HCT116 (cell line): ENCODE results near the gene CACNG8. TPM values are rescaled to one million over a fixed set of nuclear protein-coding genes. Genes with fewer than 3 reads are reported as not detected.
A peak's percentile ranks its signal among the peaks of the same experiment; 100 is the strongest.

ENCODE experiments used
- ATAC-seq: fragments of 200-7000 bp; cut with Tn5 transposase; 2 replicates; pipeline ENCODE4 v1.9.1; 2020; ENCODE audit warnings: mild to moderate bottlenecking, moderate library complexity
- BruUV-seq: library from RNA; stranded (reverse); fragments of 400-500 nt; replicated peaks from 2 replicates; lab custom pipeline; 2021; lab: Mats Ljungman, UMichigan
- CTCF ChIA-PET: fragments of 300-600 bp; sonication (Branson Sonifier 250); formaldehyde crosslinking; loops from one replicate; lab custom pipeline; 2021; ENCODE audit warnings: antibody characterized with exemption; lab: Charles Lee
- POLR2A ChIA-PET: fragments of 300-600, 350-600 bp; sonication (Branson Sonifier 250); formaldehyde crosslinking; loops from one replicate; lab custom pipeline; 2021; ENCODE audit warnings: antibody characterized with exemption; lab: Charles Lee
- RAD21 ChIA-PET, 2 experiments: fragments of 300-600 bp; sonication (Branson Sonifier 250); formaldehyde crosslinking; loops; one replicate each; lab custom pipeline; 2023; ENCODE audit warnings: low total read pairs in 2 of 2; ENCODE audit not compliant: uncharacterized antibody in 2 of 2, unreplicated experiment in 2 of 2, low non-redundant PET in 1 of 2; lab: Charles Lee
- DNase-seq: peaks from one replicate; pipeline ENCODE4 v3.0.0-alpha.2; 2010; ENCODE audit warnings: low read depth, low spot score
- H2AFZ ChIP-seq: fragments of 200-600 bp; shearing (Covaris generic), sonication (generic); 2 replicates; pipeline ENCODE4 v1.6.1; 2017; ENCODE audit warnings: low read depth, mixed run types, mixed read lengths, antibody characterized with exemption, low read length; ENCODE audit not compliant: poor library complexity, severe bottlenecking
- H3K27ac ChIP-seq: 2 replicates; pipeline ENCODE4 v1.5.1; 2012; ENCODE audit warnings: low read depth, low read length
- H3K27me3 ChIP-seq: fragments of 200-600 bp; sonication (generic); 2 replicates; pipeline ENCODE4 v1.6.1; 2016; ENCODE audit warnings: mixed run types, low read length, mixed read lengths; ENCODE audit not compliant: insufficient read depth
- H3K36me3 ChIP-seq, 2 experiments: fragments of 200-500 bp in 1 of 2; fragments of 200-600 bp in 1 of 2; sonication (Bioruptor generic) in 1 of 2; sonication (generic) in 1 of 2; 2 replicates each; pipeline versions ENCODE4 v1.5.1 to v1.6.1; 2014 to 2016; ENCODE audit warnings: low read length in 2 of 2, inconsistent platforms in 1 of 2, mixed read lengths in 1 of 2, mixed run types in 1 of 2; ENCODE audit not compliant: insufficient read depth in 2 of 2, control insufficient read depth in 1 of 2
- H3K4me1 ChIP-seq, 2 experiments: fragments of 200-600 bp in 1 of 2; sonication (generic) in 1 of 2; 2 replicates each; pipeline versions ENCODE4 v1.5.1 to v1.6.1; 2012 to 2017; ENCODE audit warnings: low read length in 2 of 2, inconsistent platforms in 1 of 2, mild to moderate bottlenecking in 1 of 2, mixed read lengths in 1 of 2, mixed run types in 1 of 2, moderate library complexity in 1 of 2; ENCODE audit not compliant: insufficient read depth in 2 of 2, control insufficient read depth in 1 of 2
- H3K4me2 ChIP-seq: fragments of 200-600 bp; sonication (generic); 2 replicates; pipeline ENCODE4 v1.6.1; 2017; ENCODE audit warnings: mixed run types, low read length, mixed read lengths
- H3K4me3 ChIP-seq, 2 experiments: fragments of 200-600 bp in 1 of 2; sonication (generic) in 1 of 2; replicated peaks in 1 of 2; 2 replicates each; pipeline ENCODE4 v1.5.1; 2011 to 2016; ENCODE audit warnings: low read length in 2 of 2, control low read depth in 1 of 2, low read depth in 1 of 2, mild to moderate bottlenecking in 1 of 2, mixed read lengths in 1 of 2, mixed run types in 1 of 2
- H3K79me2 ChIP-seq: fragments of 200-600 bp; sonication (generic); 2 replicates; pipeline ENCODE4 v1.6.1; 2017; ENCODE audit warnings: mild to moderate bottlenecking, mixed run types, low read length, moderate library complexity, mixed read lengths; ENCODE audit not compliant: insufficient read depth
- H3K9ac ChIP-seq: fragments of 200-600 bp; sonication (generic); 2 replicates; pipeline ENCODE4 v1.6.1; 2016; ENCODE audit warnings: low read length, mixed read lengths
- H3K9me2 ChIP-seq: fragments of 200-600 bp; sonication (generic), shearing (Covaris generic); 2 replicates; pipeline ENCODE4 v1.6.1; 2017; ENCODE audit warnings: mixed run types, mild to moderate bottlenecking, moderate library complexity; ENCODE audit not compliant: insufficient read depth
- H3K9me3 ChIP-seq, 2 experiments: fragments of 200-500 bp in 1 of 2; fragments of 200-600 bp in 1 of 2; sonication (Bioruptor generic) in 1 of 2; sonication (generic) in 1 of 2; 2 replicates each; pipeline ENCODE4 v1.6.1; 2014 to 2017; ENCODE audit warnings: low read length in 2 of 2, mixed read lengths in 2 of 2, inconsistent platforms in 1 of 2, low read depth in 1 of 2, mild to moderate bottlenecking in 1 of 2, mixed run types in 1 of 2, moderate library complexity in 1 of 2; ENCODE audit not compliant: control insufficient read depth in 1 of 2, insufficient read depth in 1 of 2
- H4K20me1 ChIP-seq: fragments of 200-600 bp; sonication (generic), shearing (Covaris generic); 2 replicates; pipeline ENCODE4 v1.6.1; 2017; ENCODE audit warnings: mixed run types, mild to moderate bottlenecking, moderate library complexity; ENCODE audit not compliant: insufficient read depth
- ATF3 ChIP-seq: IDR thresholded peaks from 2 replicates; pipeline ENCODE4 v1.6.1; 2012
- CBX3 ChIP-seq: IDR thresholded peaks from 2 replicates; pipeline ENCODE4 v1.6.1; 2012; ENCODE audit warnings: low read depth
- CEBPB ChIP-seq: IDR thresholded peaks from 2 replicates; pipeline ENCODE4 v1.6.1; 2012; ENCODE audit warnings: low read depth
- CTCF ChIP-seq, 3 experiments: fragments of 200-600 bp in 1 of 3; sonication (generic) in 1 of 3; IDR thresholded peaks in 2 of 3; conservative IDR thresholded peaks in 1 of 3; 2 replicates each; pipeline ENCODE4 v1.5.1; 2012 to 2017; ENCODE audit warnings: low read depth in 2 of 3, low read length in 2 of 3, antibody characterized with exemption in 1 of 3, borderline replicate concordance in 1 of 3, control low read depth in 1 of 3, mild to moderate bottlenecking in 1 of 3, mixed read lengths in 1 of 3, mixed run types in 1 of 3, moderate library complexity in 1 of 3; ENCODE audit not compliant: insufficient read depth in 1 of 3
- EGR1 ChIP-seq: IDR thresholded peaks from 2 replicates; pipeline ENCODE4 v1.6.1; 2012; ENCODE audit warnings: low read depth
- EZH2phosphoT487 ChIP-seq: fragments of 200-600 bp; IDR thresholded peaks from 2 replicates; pipeline ENCODE4 v1.6.1; 2018; ENCODE audit warnings: antibody characterized with exemption, borderline replicate concordance
- JUND ChIP-seq: IDR thresholded peaks from 2 replicates; pipeline ENCODE4 v1.6.1; 2012
- MAX ChIP-seq: IDR thresholded peaks from 2 replicates; pipeline ENCODE4 v1.6.1; 2012
- REST ChIP-seq: IDR thresholded peaks from 2 replicates; pipeline ENCODE4 v1.6.1; 2012; ENCODE audit warnings: low read depth
- SIN3A ChIP-seq: IDR thresholded peaks from 2 replicates; pipeline ENCODE4 v1.6.1; 2012; ENCODE audit warnings: low read depth
- SP1 ChIP-seq: IDR thresholded peaks from 2 replicates; pipeline ENCODE4 v1.6.1; 2012; ENCODE audit warnings: low read depth
- SRF ChIP-seq: IDR thresholded peaks from 2 replicates; pipeline ENCODE4 v1.6.1; 2012; ENCODE audit warnings: low read depth
- TCF7L2 ChIP-seq: IDR thresholded peaks from 2 replicates; pipeline ENCODE4 v1.7.0; 2011; ENCODE audit warnings: borderline replicate concordance, inconsistent platforms; ENCODE audit not compliant: insufficient read depth, insufficient read length; ENCODE audit errors: extremely low read depth
- ZFX ChIP-seq: fragments of 450-650 bp; IDR thresholded peaks from 2 replicates; pipeline ENCODE4 v1.6.1; 2017
- intact Hi-C: fragments of 100-400 bp; cut with micrococcal nuclease; formaldehyde crosslinking; loops from 2 replicates; pipeline ENCODE4 v1.10.0; 2022
- total RNA-seq: library from RNA; stranded (reverse); gene quantifications from one replicate; pipeline ENCODE4 v1.2.1, GENCODE V29; 2021; ENCODE audit not compliant: unreplicated experiment

The CACNG8 gene
- total RNA-seq, 1 experiment from 2014 or later: 0.93 TPM

- Histone ChIP-seq H3K4me1 (no peaks in the 10 kb centered on the region), H3K9me2 (no peaks in the 10 kb centered on the region), H3K4me2 (no peak overlapping the region), H3K36me3 (no peaks in the 10 kb centered on the region), H3K9ac (no peak overlapping the region), H3K27ac (no peak overlapping the region), H3K27me3 (no peaks in the 10 kb centered on the region; the same call in 1 of the 2 replicates), H4K20me1 (no peaks in the 10 kb centered on the region), H3K79me2 (no peaks in the 10 kb centered on the region), H3K9me3 (no peaks in the 10 kb centered on the region), H3K4me3 (no peak overlapping the region), H2AFZ (no peak overlapping the region)
- BruUV-seq: no TSS peak
- CTCF ChIA-PET: interaction anchor here (0.9 kb wide), 1 partner anchor 16 kb away, joined by 3 read pairs; no protein-coding TSS in a partner anchor
- no peak for ATAC-seq
- POLR2A ChIA-PET: no interaction called here
- RAD21 ChIA-PET: no interaction called here
- intact Hi-C loops: no loop called here
- DNase-seq: no peak
- TF ChIP-seq JUND: no peak
- peak; percentile 80 for TF ChIP-seq REST
- TF ChIP-seq, all 23 proteins: peak for 1
These were observed 35.0 kb upstream of the CACNG8 start for GRCh38 chr19:53927739-53928138.

- Histone ChIP-seq H2AFZ (no peak overlapping the region), H3K9ac (no peak overlapping the region), H3K27ac (no peak overlapping the region), H3K4me2 (no peak overlapping the region), H3K9me2 (no peaks in the 10 kb centered on the region), H3K36me3 (no peaks in the 10 kb centered on the region), H3K9me3 (no peaks in the 10 kb centered on the region)
- no peak for DNase-seq
- intact Hi-C loops: no loop called here
- POLR2A ChIA-PET: no interaction called here
- TF ChIP-seq SP1: no peak
- no peak for TF ChIP-seq EGR1
- TF ChIP-seq CTCF (IDR thresholded peaks at IDR 0.05 in 2 of 3, conservative IDR thresholded peaks at IDR 0.05 in 1 of 3; ENCODE audit: borderline replicate concordance in 1 of 3, insufficient read depth in 1 of 3, low read depth in 2 of 3, low read length in 2 of 3): no peak
- TF ChIP-seq TCF7L2: no peak
- TF ChIP-seq CEBPB: no peak
- TF ChIP-seq ZFX: no peak
- TF ChIP-seq SRF: no peak
- no peak for TF ChIP-seq ATF3
- no peak for TF ChIP-seq CBX3
- no peak for TF ChIP-seq EZH2phosphoT487
- no peak for TF ChIP-seq MAX
- no peak for TF ChIP-seq SIN3A
- TF ChIP-seq, all 23 proteins: peak for 0
- Histone ChIP-seq H4K20me1 (no peaks in the 10 kb centered on the region), H3K27me3 (no peaks in the 10 kb centered on the region), H3K4me3 (no peak overlapping the region), H3K79me2 (no peaks in the 10 kb centered on the region), H3K4me1 (no peaks in the 10 kb centered on the region)
- BruUV-seq: no TSS peak
- ATAC-seq: no peak
- CTCF ChIA-PET: no interaction called here
- RAD21 ChIA-PET: no interaction called here
These were observed 26.7 kb upstream of the CACNG8 start for GRCh38 chr19:53936029-53936428.
